Endothelial cell of umbilical vein (primary cell): ENCODE data around the gene TNIK. TPM values are rescaled to one million over a fixed set of nuclear protein-coding genes. Genes with fewer than 3 reads are reported as not detected.

ENCODE experiments used
- BruUV-seq: library from RNA; stranded (reverse); fragments of 400-500 nt; replicated peaks from 2 replicates; lab custom pipeline; 2021; lab: Mats Ljungman, UMichigan
- CTCF ChIA-PET: fragments of 300-600, 350-600 bp; sonication (Branson Sonifier 250); formaldehyde crosslinking; loops from one replicate; lab custom pipeline; 2021; ENCODE audit warnings: antibody characterized with exemption, inconsistent platforms; lab: Charles Lee
- POLR2A ChIA-PET: fragments of 300-600, 350-600 bp; sonication (Branson Sonifier 250); formaldehyde crosslinking; loops from one replicate; lab custom pipeline; 2021; ENCODE audit warnings: antibody characterized with exemption, inconsistent platforms; lab: Charles Lee
- DNase-seq: peaks from one replicate; pipeline ENCODE4 v3.0.0-alpha.2; 2011; ENCODE audit warnings: low read depth, low spot score
- FAIRE-seq: peaks from 2 replicates; lab custom pipeline; 2011; peaks lifted over from hg19 to GRCh38; lab: Jason Lieb, UNC
- H2AFZ ChIP-seq: 2 replicates; pipeline ENCODE4 v1.6.0; 2012; ENCODE audit warnings: low read depth, low read length, control low read depth, inconsistent platforms
- H3K27ac ChIP-seq: 2 replicates; pipeline ENCODE4 v1.5.1; 2011; ENCODE audit warnings: low read depth, mild to moderate bottlenecking, control low read depth, low read length, moderate library complexity; ENCODE audit not compliant: insufficient read depth
- H3K27me3 ChIP-seq, 2 experiments: 2 replicates each; pipeline versions ENCODE4 v1.6.0 to v1.6.1; 2011; ENCODE audit warnings: low read length in 2 of 2, mixed read lengths in 1 of 2; ENCODE audit not compliant: control insufficient read depth in 2 of 2, insufficient read depth in 2 of 2
- H3K36me3 ChIP-seq, 2 experiments: 2 replicates in 1 of 2; 3 replicates in 1 of 2; pipeline ENCODE4 v1.5.1; 2011; ENCODE audit warnings: low read length in 2 of 2, mild to moderate bottlenecking in 1 of 2, moderate library complexity in 1 of 2; ENCODE audit not compliant: control insufficient read depth in 2 of 2, insufficient read depth in 2 of 2; ENCODE audit errors: extremely low read depth in 1 of 2
- H3K4me1 ChIP-seq: 3 replicates; pipeline ENCODE4 v1.5.1; 2011; ENCODE audit warnings: mild to moderate bottlenecking, low read length; ENCODE audit not compliant: control insufficient read depth, insufficient read depth; ENCODE audit errors: extremely low read depth
- H3K4me2 ChIP-seq: 2 replicates; pipeline ENCODE4 v1.6.1; 2011; ENCODE audit warnings: low read length, control low read depth, mixed read lengths; ENCODE audit not compliant: insufficient read depth
- H3K4me3 ChIP-seq, 3 experiments: fragments of 200-600 bp in 1 of 3; sonication (generic), shearing (Covaris generic) in 1 of 3; replicated peaks in 1 of 3; 2 replicates each; pipeline ENCODE4 v1.5.1; 2011 to 2016; ENCODE audit warnings: control low read depth in 3 of 3, low read length in 3 of 3, mild to moderate bottlenecking in 2 of 3, inconsistent platforms in 1 of 3, low read depth in 1 of 3, moderate library complexity in 1 of 3; ENCODE audit not compliant: insufficient read depth in 1 of 3
- H3K79me2 ChIP-seq: 2 replicates; pipeline ENCODE4 v1.6.0; 2012; ENCODE audit warnings: low read length, inconsistent platforms; ENCODE audit not compliant: control insufficient read depth, insufficient read depth
- H3K9ac ChIP-seq: replicated peaks from 2 replicates; pipeline ENCODE3; 2011; ENCODE audit warnings: low read length, control low read depth; ENCODE audit not compliant: insufficient read depth; ENCODE audit errors: extremely low read depth
- H3K9me1 ChIP-seq: replicated peaks from 3 replicates; pipeline ENCODE4 v1.6.0; 2011; ENCODE audit warnings: mild to moderate bottlenecking, low read length; ENCODE audit not compliant: control insufficient read depth, insufficient read depth; ENCODE audit errors: extremely low read depth
- H3K9me3 ChIP-seq: replicated peaks from 2 replicates; pipeline ENCODE4 v1.5.1; 2012; ENCODE audit warnings: low read length, inconsistent platforms; ENCODE audit not compliant: control insufficient read depth, insufficient read depth
- H4K20me1 ChIP-seq: replicated peaks from 2 replicates; pipeline ENCODE3; 2011; ENCODE audit warnings: mild to moderate bottlenecking, low read length; ENCODE audit not compliant: control insufficient read depth, insufficient read depth; ENCODE audit errors: extremely low read depth
- CTCF ChIP-seq, 2 donors: IDR thresholded peaks; 1 replicate in 1 of 2; 2 replicates in 1 of 2; pipeline ENCODE4 v1.5.1; 2011; ENCODE audit warnings: low read length in 2 of 2, mild to moderate bottlenecking in 2 of 2, moderate library complexity in 2 of 2, control low read depth in 1 of 2, inconsistent platforms in 1 of 2, low read depth in 1 of 2; ENCODE audit not compliant: insufficient read depth in 1 of 2; ENCODE audit errors: extremely low read depth in 1 of 2
- EZH2 ChIP-seq: IDR thresholded peaks from 2 replicates; pipeline ENCODE4 v1.6.1; 2012; ENCODE audit warnings: borderline replicate concordance, low read depth, mild to moderate bottlenecking, moderate library complexity, low read length, inconsistent platforms; ENCODE audit not compliant: severe bottlenecking
- FOS ChIP-seq: IDR thresholded peaks from 2 replicates; pipeline ENCODE4 v1.6.1; 2011; ENCODE audit warnings: mild to moderate bottlenecking, low read length, moderate library complexity, borderline replicate concordance; ENCODE audit not compliant: insufficient read depth
- GATA2 ChIP-seq: IDR thresholded peaks from 2 replicates; pipeline ENCODE4 v1.7.0; 2011; ENCODE audit warnings: low read depth, mild to moderate bottlenecking, moderate library complexity, mixed read lengths, low read length; ENCODE audit not compliant: insufficient read length, insufficient read depth
- JUN ChIP-seq: IDR thresholded peaks from 2 replicates; pipeline ENCODE4 v1.6.1; 2011; ENCODE audit warnings: borderline replicate concordance, low read depth; ENCODE audit not compliant: insufficient read length, insufficient read depth
- MAX ChIP-seq: IDR thresholded peaks from 2 replicates; pipeline ENCODE4 v1.6.1; 2011; ENCODE audit not compliant: insufficient read depth, insufficient read length
- MYC ChIP-seq: IDR thresholded peaks from one replicate; pipeline ENCODE4 v1.6.1; 2011; ENCODE audit warnings: mild to moderate bottlenecking, low read depth, low read length
- POLR2A ChIP-seq: IDR thresholded peaks from 2 replicates; pipeline ENCODE4 v1.6.1; 2012; ENCODE audit warnings: low read depth, mild to moderate bottlenecking, control low read depth, low read length
- POLR2AphosphoS5 ChIP-seq: IDR thresholded peaks from 2 replicates; pipeline ENCODE4 v1.6.1; 2012; ENCODE audit warnings: low read depth, mild to moderate bottlenecking, control low read depth, low read length, moderate library complexity; ENCODE audit not compliant: insufficient read depth
- dilution Hi-C: fragments of 300-500 bp; cut with MboI; formaldehyde crosslinking; loops from one replicate; pipeline ENCODE4 v1.15.0; 2019; ENCODE audit warnings: low sequenced_read_pairs; ENCODE audit not compliant: extremely low pct_ligation_motif_present
- intact Hi-C: fragments of 100-400 bp; cut with micrococcal nuclease; formaldehyde crosslinking; loops from one replicate; pipeline ENCODE4 v1.10.0; 2022
- polyA plus RNA-seq, 4 experiments: library from polyadenylated mRNA; depleted of rRNA in 3 of 4; stranded (reverse) in 3 of 4; unstranded in 1 of 4; fragments of >200 nt; gene quantifications; 2 replicates each; pipeline versions ENCODE4 v1.2.1 to v1.2.3, GENCODE V29; 2011 to 2012; ENCODE audit warnings: missing spikeins in 1 of 4
- total RNA-seq: library from RNA; stranded (reverse); gene quantifications from 2 replicates; pipeline ENCODE4 v1.2.3, GENCODE V29; 2021

The TNIK gene
- total and polyA plus RNA-seq, 2 donors (not counting 3 experiments of a cell fraction or from before 2014, with no cell fraction given): 10.9 to 39.7 TPM

GRCh38 chr3:171219258-171219657 lies 240.9 kb downstream of the TNIK start:
- FAIRE-seq (no peak), DNase-seq (no peak)
- Histone ChIP-seq H3K27ac (no peak overlapping the region), H3K9ac (no peak overlapping the region), H4K20me1 (no peaks in the 10 kb centered on the region), H3K9me1 (no peaks in the 10 kb centered on the region), H3K27me3 (no peaks in the 10 kb centered on the region), H3K36me3 (no peaks in the 10 kb centered on the region), H3K4me1 (no peaks in the 10 kb centered on the region), H2AFZ (no peak overlapping the region), H3K79me2 (no peaks in the 10 kb centered on the region), H3K9me3 (no peaks in the 10 kb centered on the region), H3K4me3 (no peak overlapping the region), H3K4me2 (no peak overlapping the region)
- dilution Hi-C loops: no loop called here
- BruUV-seq: no TSS peak
- TF ChIP-seq GATA2 (no peak), MAX (no peak), FOS (no peak), MYC (no peak), POLR2A (no peak), JUN (no peak), POLR2AphosphoS5 (no peak), EZH2 (no peak), CTCF (IDR thresholded peaks at IDR 0.05; ENCODE audit: extremely low read depth in 1 of 2, insufficient read depth in 1 of 2, low read depth in 1 of 2, low read length in 2 of 2) (no peak)
- ChIA-PET POLR2A (no interaction called here), CTCF (interaction anchor here (0.8 kb wide), 1 partner anchor 9 kb away, joined by 3 read pairs; no protein-coding TSS in a partner anchor)
- intact Hi-C loops: no loop called here
